ENCODE results near the gene ABCA2.

Gene ABCA2

GRCh38 chr9:137019891-137020683 lies 8.0 kb downstream of the ABCA2 start:
- no peak for DNase-seq (ENCODE audit: low read depth)
- H3K4me3 ChIP-seq (ENCODE audit: low read length): no peak overlapping the region
- no peak for TF ChIP-seq CTCF (IDR thresholded peaks at IDR 0.05; ENCODE audit: insufficient read depth, low read depth, low read length, missing control alignments)

- no peak overlapping the region for H3K4me3 ChIP-seq (ENCODE audit: low read length)
- no peak for DNase-seq (ENCODE audit: low read depth)
- no peak for TF ChIP-seq CTCF (IDR thresholded peaks at IDR 0.05; ENCODE audit: insufficient read depth, low read depth, low read length, missing control alignments)
Observed at GRCh38 chr9:137018761-137019559, 9.1 kb downstream of the ABCA2 start.

GRCh38 chr9:137017791-137018497 lies 10.1 kb downstream of the ABCA2 start:
- no peak for TF ChIP-seq CTCF (IDR thresholded peaks at IDR 0.05; ENCODE audit: insufficient read depth, low read depth, low read length, missing control alignments)
- no peak for DNase-seq (ENCODE audit: low read depth)

GRCh38 chr9:137017071-137017470 lies 11.0 kb downstream of the ABCA2 start:
- TF ChIP-seq CTCF (IDR thresholded peaks at IDR 0.05; ENCODE audit: insufficient read depth, low read depth, low read length, missing control alignments): no peak
- no peak for DNase-seq (ENCODE audit: low read depth)
- no peak overlapping the region for H3K4me3 ChIP-seq (ENCODE audit: low read length)

More at GRCh38 chr9:137017791-137018497, 10.1 kb downstream of the ABCA2 start:
- no peak overlapping the region for H3K4me3 ChIP-seq (ENCODE audit: low read length)

GRCh38 chr9:137016436-137016835 lies 11.6 kb downstream of the ABCA2 start:
- no peak overlapping the region for H3K4me3 ChIP-seq (ENCODE audit: low read length)
- no peak for TF ChIP-seq CTCF (IDR thresholded peaks at IDR 0.05; ENCODE audit: insufficient read depth, low read depth, low read length, missing control alignments)
- no peak for DNase-seq (ENCODE audit: low read depth)

GRCh38 chr9:137015976-137016375 lies 12.1 kb downstream of the ABCA2 start:
- TF ChIP-seq CTCF (IDR thresholded peaks at IDR 0.05; ENCODE audit: insufficient read depth, low read depth, low read length, missing control alignments): no peak
- no peak overlapping the region for H3K4me3 ChIP-seq (ENCODE audit: low read length)
- DNase-seq (ENCODE audit: low read depth): no peak
